HL-60 (cell line): ENCODE results near the gene SPI1.

Experiments used
- DNase-seq, 2 experiments: peaks; one replicate each; pipeline ENCODE4 v3.0.0-alpha.2; 2010 to 2020; ENCODE audit warnings: low read depth in 1 of 2, low spot score in 1 of 2
- H3K27ac ChIP-seq: fragments of 250-450 bp; sonication (Bioruptor Pico); replicated peaks from 2 replicates; pipeline ENCODE4 v1.5.1; 2020; ENCODE audit warnings: mild to moderate bottlenecking, moderate library complexity
- H3K27me3 ChIP-seq: fragments of 250-450 bp; sonication (Bioruptor Pico); 2 replicates; pipeline ENCODE4 v1.5.1; 2021; ENCODE audit warnings: mild to moderate bottlenecking, moderate library complexity; ENCODE audit not compliant: insufficient read depth, poor library complexity, severe bottlenecking
- H3K4me3 ChIP-seq: replicated peaks from 2 replicates; pipeline ENCODE4 v1.5.1; 2011; ENCODE audit warnings: mild to moderate bottlenecking, control low read depth, low read length; ENCODE audit not compliant: insufficient read depth
- CTCF ChIP-seq: IDR thresholded peaks from one replicate; pipeline ENCODE4 v1.5.1; 2011; ENCODE audit warnings: low read length, control low read depth, inconsistent platforms; ENCODE audit not compliant: insufficient read depth
- GABPA ChIP-seq: IDR thresholded peaks from 2 replicates; pipeline ENCODE4 v1.6.1; 2012; ENCODE audit warnings: low read depth
- POLR2AphosphoS5 ChIP-seq: IDR thresholded peaks from 2 replicates; pipeline ENCODE4 v1.6.1; 2012; ENCODE audit warnings: low read depth
- REST ChIP-seq: IDR thresholded peaks from 2 replicates; pipeline ENCODE4 v1.6.1; 2012; ENCODE audit warnings: low read depth; ENCODE audit not compliant: insufficient replicate concordance
- SPI1 ChIP-seq: IDR thresholded peaks from 2 replicates; pipeline ENCODE4 v1.6.1; 2012; ENCODE audit warnings: low read depth, mild to moderate bottlenecking, borderline replicate concordance

Gene SPI1

GRCh38 chr11:47352556-47352955 is 25.8 kb downstream of the SPI1 start, which contains the start of gene MYBPC3:
Gene MYBPC3 (minus strand): TSS chr11:47352702. CDS start chr11:47352647, 55 bp downstream.
- TF ChIP-seq CTCF (no peak), REST (no peak), POLR2AphosphoS5 (no peak), SPI1 (no peak), GABPA (no peak)
- Histone ChIP-seq H3K4me3 (no peak within 1 kb of the TSS), H3K27me3 (no peaks in the 10 kb centered on the region), H3K27ac (no peak within 1 kb of the TSS)
- DNase-seq, result no peak

- no peak overlapping the region for H3K4me3 ChIP-seq
- DNase-seq, result no peak
- no peak overlapping the region for H3K27ac ChIP-seq
- TF ChIP-seq GABPA (no peak), POLR2AphosphoS5 (no peak), SPI1 (no peak), REST (no peak), CTCF (no peak)
- no peaks in the 10 kb centered on the region for H3K27me3 ChIP-seq
Measured at GRCh38 chr11:47351156-47352126, 26.9 kb downstream of the SPI1 start.

- TF ChIP-seq SPI1 (no peak), GABPA (no peak)
- Histone ChIP-seq H3K4me3 (no peak overlapping the region), H3K27ac (no peak overlapping the region), H3K27me3 (no peaks in the 10 kb centered on the region)
- no peak for DNase-seq
Measured at GRCh38 chr11:47350315-47350714, 28.0 kb downstream of the SPI1 start.

GRCh38 chr11:47349521-47350095 is 28.7 kb downstream of the SPI1 start:
- Histone ChIP-seq H3K27ac (no peak overlapping the region), H3K27me3 (no peaks in the 10 kb centered on the region), H3K4me3 (no peak overlapping the region)
- no peak for DNase-seq
- TF ChIP-seq SPI1 (no peak), POLR2AphosphoS5 (no peak), REST (no peak), GABPA (no peak), CTCF (no peak)
